Activated CD4-positive, alpha-beta T cell treated with anti-CD3 and anti-CD28 coated beads, Interleukin-10, Interleukin-2, amounts not matched to agents 100 ng/mL and 50 ng/mL, durations not matched to agents 16 hours and 8 hours (primary cell): Measurements from ENCODE around the gene CAPRIN2.
A peak's percentile ranks its signal among the peaks of the same experiment; 100 is the strongest.

ENCODE experiments used
- DNase-seq: peaks from one replicate; pipeline ENCODE4 v3.0.0-alpha.2; 2020

The CAPRIN2 gene

DNA sequence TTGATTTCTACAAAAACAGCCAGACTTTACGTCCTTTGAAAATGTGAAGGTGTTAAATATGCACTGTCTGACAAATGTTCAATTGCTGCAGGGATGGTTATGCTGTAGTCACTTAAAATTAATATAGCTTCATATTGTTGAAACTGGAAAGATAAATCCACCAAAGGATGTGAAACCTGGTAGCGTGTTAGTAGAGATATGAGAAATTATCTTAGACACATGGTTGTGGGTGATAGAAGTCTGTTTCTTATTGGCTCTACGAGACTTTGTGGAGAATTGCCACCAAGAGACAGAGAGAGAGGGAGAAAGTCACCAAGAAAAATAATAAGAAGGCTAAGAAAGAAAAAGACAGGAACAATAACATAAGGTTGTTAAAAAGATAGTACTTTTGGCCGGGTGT lies 2.6 kb upstream of the CAPRIN2 start:
- peak; percentile 22 for DNase-seq

DNA sequence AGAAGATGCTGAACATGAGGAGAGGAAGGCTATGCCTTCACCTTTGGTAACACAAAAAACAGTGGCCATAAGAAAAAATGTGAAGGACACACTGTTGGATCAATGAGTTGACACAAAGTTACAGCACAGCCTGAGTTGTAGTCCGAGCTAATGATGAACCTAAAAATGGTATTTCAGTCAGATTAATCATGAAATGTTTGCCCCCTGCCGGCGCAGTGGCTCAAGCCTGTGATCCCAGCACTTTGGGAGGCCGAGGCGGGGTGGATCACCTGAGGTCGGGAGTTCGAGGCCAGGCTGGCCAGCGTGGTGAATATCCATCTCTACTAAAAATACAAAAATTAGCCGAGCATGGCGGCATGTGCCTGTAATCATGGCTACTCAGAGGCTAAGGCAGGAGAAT lies 1.3 kb upstream of the CAPRIN2 start:
- DNase-seq: no peak

GRCh38 chr12:30755395-30755762 lies 628 bp upstream of the CAPRIN2 start:
- DNase-seq: no peak

DNA sequence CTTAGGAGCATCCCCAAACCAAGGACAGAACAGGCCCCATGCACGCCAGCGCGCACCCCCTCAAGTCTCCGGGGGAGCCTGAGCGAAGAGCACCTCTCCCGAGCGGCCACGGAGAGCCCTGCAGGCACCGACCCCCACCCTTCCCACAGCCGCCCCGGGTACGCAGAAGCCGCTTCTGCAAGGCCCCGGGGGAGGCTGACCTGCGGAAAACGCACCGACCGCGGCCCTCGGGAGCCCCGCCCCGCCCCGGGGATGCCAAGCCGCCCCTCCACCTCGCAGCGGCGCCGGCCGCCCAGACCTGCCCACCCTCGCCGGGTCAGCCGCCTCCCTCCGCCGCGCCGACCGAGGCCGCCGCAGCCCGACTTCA lies 385 bp downstream of the CAPRIN2 start:
- DNase-seq: no peak

GRCh38 chr12:30753751-30754382 lies 884 bp downstream of the CAPRIN2 start:
- DNase-seq: no peak

DNA sequence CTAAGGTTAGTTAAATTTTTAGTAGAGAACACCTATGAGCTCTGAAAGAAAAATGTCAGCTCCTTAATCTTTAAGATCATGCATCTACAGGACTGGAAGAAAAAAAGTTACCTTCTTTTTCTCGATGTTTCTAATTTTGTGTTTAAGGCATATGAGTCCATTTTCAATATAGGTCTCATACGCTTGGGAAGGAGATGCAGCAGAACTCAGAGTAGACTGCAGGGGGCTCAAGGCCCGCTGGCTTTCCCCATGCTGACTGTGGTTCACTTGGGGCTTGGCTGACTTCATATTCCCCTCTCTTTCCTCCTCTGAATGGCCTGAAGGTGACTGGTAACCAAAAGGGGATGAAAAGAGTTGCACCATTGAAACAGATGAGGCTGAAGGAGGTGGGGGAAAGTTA lies 1.5 kb downstream of the CAPRIN2 start:
- DNase-seq: peak; percentile 12

DNA sequence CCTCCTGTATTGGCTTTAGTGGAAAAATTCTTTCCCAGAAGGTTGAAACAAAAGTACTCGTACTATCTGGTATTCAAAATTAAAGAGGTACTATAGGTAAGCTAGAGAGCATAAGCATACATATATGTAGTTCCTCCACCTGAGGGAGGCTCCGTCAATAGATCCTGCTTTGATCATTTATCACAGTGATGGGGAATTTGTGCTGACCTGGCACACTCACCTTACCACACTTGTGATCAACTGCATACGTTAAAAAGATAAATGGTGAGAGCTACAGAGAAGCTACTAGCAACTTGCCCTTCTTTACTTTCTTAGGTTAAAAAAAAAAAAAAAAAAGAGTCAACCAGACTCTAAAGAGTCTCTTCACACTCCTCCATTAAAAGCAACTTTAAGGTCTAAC lies 2.5 kb downstream of the CAPRIN2 start:
- DNase-seq: no peak

DNA sequence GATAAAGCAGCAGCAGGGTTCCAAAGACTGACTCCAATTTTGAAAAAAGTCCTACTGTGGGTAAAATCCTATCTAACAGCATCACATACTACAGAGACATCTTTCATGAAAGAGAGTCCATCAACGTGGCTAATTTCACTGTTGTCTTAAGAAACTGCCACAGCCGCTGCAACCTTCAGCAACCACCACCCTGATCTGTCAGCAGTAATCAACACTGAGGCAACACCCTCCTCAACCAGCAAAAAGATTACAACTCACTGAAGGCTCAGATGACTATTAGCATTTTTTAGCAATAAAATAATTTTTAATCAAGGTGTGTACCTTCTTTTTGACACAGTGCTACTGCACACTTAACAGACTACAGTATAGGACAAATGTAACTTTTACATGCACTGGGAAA lies 6.6 kb downstream of the CAPRIN2 start:
- DNase-seq: no peak

DNA sequence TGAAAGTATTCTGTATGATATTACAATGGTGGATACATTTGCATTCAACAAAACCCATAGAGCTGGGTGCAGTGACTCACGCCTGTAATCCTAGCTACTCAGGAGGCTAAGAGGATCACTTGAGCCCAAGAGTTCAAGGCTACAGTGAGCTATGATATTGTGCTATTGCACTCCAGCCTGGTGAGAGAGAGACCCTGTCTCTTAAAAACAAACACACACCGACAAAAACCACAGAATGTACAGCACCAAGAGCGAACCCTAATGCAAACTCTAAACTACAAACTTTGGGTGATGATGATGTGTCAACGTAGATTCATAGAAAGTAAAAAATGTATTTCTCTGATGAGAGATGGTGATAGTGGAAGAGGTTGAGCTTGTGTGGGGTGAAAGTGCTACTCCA lies 8.6 kb downstream of the CAPRIN2 start:
- DNase-seq: no peak

GRCh38 chr12:30744321-30744720 lies 10.4 kb downstream of the CAPRIN2 start:
- no peak for DNase-seq

- DNase-seq: no peak
Observed at GRCh38 chr12:30740274-30740673, 14.5 kb downstream of the CAPRIN2 start.

DNA sequence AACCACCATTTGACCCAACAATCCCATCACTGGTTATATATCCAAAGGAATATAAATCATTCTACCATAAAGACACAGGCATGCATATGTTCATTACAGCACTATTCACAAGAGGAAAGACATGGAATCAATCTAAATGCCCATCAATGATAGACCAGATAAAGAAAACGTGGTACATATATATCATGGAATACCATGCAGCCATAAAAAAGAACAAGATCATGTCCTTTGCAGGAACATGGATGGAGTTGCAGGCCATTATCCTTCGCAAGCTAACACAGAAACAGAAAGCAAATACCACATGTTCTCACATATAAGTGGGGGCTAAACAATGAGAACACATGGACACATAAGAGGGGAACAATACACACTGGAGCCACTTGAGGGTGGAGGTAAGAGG lies 15.7 kb downstream of the CAPRIN2 start:
- DNase-seq: no peak

DNA sequence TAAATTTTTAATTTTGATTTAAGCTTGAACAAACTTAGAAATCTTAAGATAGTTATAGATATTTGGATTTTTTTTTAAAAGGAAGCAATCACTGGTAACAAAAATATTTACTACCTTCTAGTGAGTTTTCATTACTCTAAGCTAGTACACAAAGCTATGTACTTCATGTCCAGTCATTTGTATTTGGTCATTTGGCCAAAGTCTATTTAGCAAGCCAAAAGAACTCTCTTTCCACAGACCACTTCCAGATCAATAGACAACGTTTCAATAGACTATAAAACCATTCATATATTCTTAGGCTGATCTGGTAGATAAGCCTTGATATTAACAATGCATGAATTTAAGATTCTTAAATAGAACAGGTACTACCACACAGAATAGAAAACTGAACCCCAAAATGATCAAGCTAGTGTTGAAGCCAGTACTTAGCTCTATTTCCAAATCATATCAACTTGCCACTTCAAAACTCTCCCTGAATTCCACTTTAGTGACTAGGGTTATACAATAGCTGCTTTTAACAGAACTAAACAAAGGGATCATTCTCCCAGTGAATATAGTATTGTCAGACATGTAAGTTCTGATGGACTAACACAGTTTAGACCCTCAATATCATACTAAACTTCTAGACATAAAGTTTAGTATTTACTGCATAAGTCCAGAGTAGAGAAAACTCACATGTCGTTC lies 21.7 kb downstream of the CAPRIN2 start:
- no peak for DNase-seq

- DNase-seq: no peak
Observed at GRCh38 chr12:30730011-30730410, 24.7 kb downstream of the CAPRIN2 start.

DNA sequence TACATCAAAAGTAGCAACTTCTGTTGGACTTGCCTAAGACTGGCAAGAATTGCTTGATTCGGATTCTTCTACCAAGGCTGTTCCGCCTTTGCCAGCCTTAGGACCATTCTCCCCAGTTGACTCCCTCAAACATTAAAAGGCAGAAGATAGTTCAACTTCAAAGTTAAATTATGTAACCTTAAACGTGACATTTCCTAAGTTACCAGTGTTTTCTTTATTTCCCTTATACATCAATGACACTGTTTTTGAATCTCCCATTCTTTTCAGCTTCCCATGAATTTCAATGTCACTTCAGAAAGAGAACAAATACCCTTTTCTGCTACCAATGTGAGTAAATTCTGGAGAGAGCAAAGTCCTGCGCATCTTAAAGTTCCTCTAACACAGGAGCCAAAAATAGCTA lies 25.2 kb downstream of the CAPRIN2 start:
- DNase-seq: no peak

- no peak for DNase-seq
Observed at GRCh38 chr12:30726647-30727046, 28.1 kb downstream of the CAPRIN2 start.

DNA sequence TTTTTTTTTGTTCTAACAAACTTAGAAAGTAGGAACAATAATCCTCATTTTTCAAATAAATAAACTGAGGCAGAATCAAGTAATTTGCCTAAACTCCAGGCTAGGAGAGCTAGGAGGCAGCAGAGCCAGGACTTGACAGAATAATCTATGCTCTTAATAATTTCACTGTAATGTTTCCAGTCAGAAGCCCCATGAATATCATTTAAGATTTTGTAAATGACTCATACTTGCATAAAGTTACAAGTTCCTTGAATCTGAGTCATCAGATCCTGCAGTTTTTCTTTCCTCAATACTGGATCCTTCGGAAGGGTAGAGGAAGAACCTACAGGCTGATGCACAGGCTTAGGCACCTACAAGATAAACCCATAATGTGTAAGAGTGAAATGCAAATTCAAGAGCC lies 29.0 kb downstream of the CAPRIN2 start:
- DNase-seq: no peak

DNA sequence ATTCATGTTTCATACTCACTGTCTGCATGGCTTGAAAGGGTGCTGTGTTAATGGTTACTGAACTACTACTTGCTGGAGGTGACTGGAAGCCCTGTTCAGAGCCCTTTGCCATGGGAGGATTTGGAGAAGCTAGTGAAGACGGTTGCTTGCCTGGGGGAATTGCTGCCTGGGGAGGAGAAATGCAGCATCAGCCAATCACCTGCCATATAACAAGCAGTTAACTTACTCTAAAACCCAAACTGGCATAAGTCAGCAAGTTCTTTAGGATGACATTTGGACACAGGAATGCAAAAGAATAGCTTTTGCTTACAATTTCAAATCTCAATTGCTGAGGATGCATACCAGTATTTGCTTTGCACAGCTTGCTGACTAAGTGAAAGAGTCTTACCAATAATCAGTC lies 35.7 kb downstream of the CAPRIN2 start:
- DNase-seq: no peak

DNA sequence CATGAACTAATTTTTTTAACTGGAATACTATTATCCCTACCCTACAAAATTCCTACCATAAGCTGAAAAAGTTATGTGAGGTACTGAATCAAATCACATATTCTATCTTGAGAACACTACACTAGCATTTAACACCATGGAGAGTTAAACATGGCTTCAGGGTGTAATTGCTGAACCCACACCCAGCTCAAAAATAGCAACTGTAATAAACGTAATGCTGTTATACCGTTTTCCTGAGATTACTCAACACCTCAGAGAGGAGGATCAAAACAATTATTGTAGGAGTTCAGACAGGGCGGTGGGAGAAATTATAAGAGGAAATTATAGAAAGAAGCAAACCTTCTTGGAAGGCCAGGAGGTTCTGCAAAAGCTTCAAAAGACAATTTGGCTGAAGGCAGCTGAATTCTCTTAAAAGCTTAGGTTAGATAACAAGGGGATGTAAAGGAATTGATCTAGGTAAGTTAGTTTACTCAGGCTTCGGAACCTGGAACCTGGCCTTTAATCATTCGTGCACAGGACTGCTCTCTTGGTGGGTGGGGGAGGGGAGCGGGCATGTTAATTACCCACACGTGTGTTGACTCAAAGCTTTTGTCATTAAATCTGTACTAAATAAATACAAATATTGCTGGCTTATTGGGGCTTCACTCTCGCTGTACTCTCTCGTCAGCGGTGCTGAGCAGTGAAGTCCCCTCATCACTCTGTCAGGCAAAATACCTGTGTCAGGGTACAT lies 47.0 kb downstream of the CAPRIN2 start:
- no peak for DNase-seq

- DNase-seq: no peak
Observed at GRCh38 chr12:30706476-30706875, 48.3 kb downstream of the CAPRIN2 start.

- DNase-seq: no peak
Observed at GRCh38 chr12:30701056-30701455, 53.7 kb downstream of the CAPRIN2 start.

- no peak for DNase-seq
Observed at GRCh38 chr12:30700216-30700900, 54.4 kb downstream of the CAPRIN2 start.

- no peak for DNase-seq
Observed at GRCh38 chr12:30698346-30698745, 56.4 kb downstream of the CAPRIN2 start.

GRCh38 chr12:30696943-30697342 lies 57.8 kb downstream of the CAPRIN2 start:
- no peak for DNase-seq
